ENCODE measurements around the gene ZMYND11.

GRCh38 chr10:271722-272121 is 136.5 kb downstream of the ZMYND11 start:
- TF ChIP-seq CTCF (IDR thresholded peaks at IDR 0.05; ENCODE audit: low read depth, low read length, poor library complexity, severe bottlenecking), result no peak
- no peak for TF ChIP-seq EZH2phosphoT487 (IDR thresholded peaks at IDR 0.05; ENCODE audit: borderline replicate concordance, low read length)
